ENCODE data around the gene MICU1. TPM values are rescaled to one million over a fixed set of nuclear protein-coding genes. Genes with fewer than 3 reads are reported as not detected.

Gene MICU1
- total RNA-seq, 4 donors from 2014 or later: 31.7 to 82.5 (median 37.1) TPM

- H3K4me1 ChIP-seq: peaks cover under 1 to 49% (median 37%) of the 10 kb centered on the region in 4 donors
- no peaks in the 10 kb centered on the region for H3K27me3 ChIP-seq
- H3K27ac ChIP-seq: peak overlapping the region; percentile 89 to 94 (median 91)
- TF ChIP-seq POLR2A (IDR thresholded peaks at IDR 0.05): no peak
- TF ChIP-seq CTCF (IDR thresholded peaks at IDR 0.05): peak; percentile 95 to 97 (median 96)
- peaks cover 0 to 69% (median 0%) of the 10 kb centered on the region in 3 donors for H3K36me3 ChIP-seq
- H3K4me3 ChIP-seq: no peak overlapping the region
- peak; percentile 73 to 89 (median 86) for DNase-seq
- H3K9me3 ChIP-seq: no peaks in the 10 kb centered on the region
These were observed 288.7 kb downstream of the MICU1 start for GRCh38 chr10:72337039-72337629.

- H3K4me1 ChIP-seq: peaks cover 5 to 56% (median 44%) of the 10 kb centered on the region in 4 donors
- DNase-seq: no peak
- H3K27me3 ChIP-seq: no peaks in the 10 kb centered on the region
- H3K27ac ChIP-seq: peak overlapping the region; percentile 89 to 94 (median 91)
- H3K4me3 ChIP-seq: no peak overlapping the region
- H3K9me3 ChIP-seq: no peaks in the 10 kb centered on the region
- TF ChIP-seq POLR2A (IDR thresholded peaks at IDR 0.05): no peak
- TF ChIP-seq CTCF (IDR thresholded peaks at IDR 0.05): no peak
- H3K36me3 ChIP-seq: peaks cover 0 to 65% (median 0%) of the 10 kb centered on the region in 3 donors
These were observed 289.4 kb downstream of the MICU1 start for GRCh38 chr10:72336259-72337038.

- peak; percentile 61 to 90 (median 83) for DNase-seq
- no peaks in the 10 kb centered on the region for H3K9me3 ChIP-seq
- peaks cover 9 to 64% (median 51%) of the 10 kb centered on the region in 4 donors for H3K4me1 ChIP-seq
- peak overlapping the region; percentile 89 to 94 (median 91) for H3K27ac ChIP-seq
- TF ChIP-seq CTCF (IDR thresholded peaks at IDR 0.05) (peak in 1 of 6 experiments; percentile 15), POLR2A (IDR thresholded peaks at IDR 0.05) (no peak)
- H3K27me3 ChIP-seq: no peaks in the 10 kb centered on the region
- H3K36me3 ChIP-seq: peaks cover 0 to 65% (median 0%) of the 10 kb centered on the region in 3 donors
- peak overlapping the region in 3 of 4 donors; percentile 10 to 30 (median 20) for H3K4me3 ChIP-seq
These were observed 290.3 kb downstream of the MICU1 start for GRCh38 chr10:72335394-72336258.

GRCh38 chr10:72334825-72335393 is 291.0 kb downstream of the MICU1 start:
- Histone ChIP-seq H3K27me3 (no peaks in the 10 kb centered on the region), H3K27ac (peak overlapping the region; percentile 89 to 94 (median 91)), H3K4me3 (peak overlapping the region in 3 of 4 donors; percentile 10 to 30 (median 20)), H3K9me3 (no peaks in the 10 kb centered on the region), H3K36me3 (peaks cover 0 to 64% (median 0%) of the 10 kb centered on the region in 3 donors), H3K4me1 (peaks cover 9 to 64% (median 51%) of the 10 kb centered on the region in 4 donors)
- peak in 2 of 6 experiments; percentile 18 to 33 for TF ChIP-seq CTCF (IDR thresholded peaks at IDR 0.05)
- no peak for TF ChIP-seq POLR2A (IDR thresholded peaks at IDR 0.05)
- peak; percentile 71 to 97 (median 97) for DNase-seq
